HepG2 (cell line): ENCODE results near the gene AHRR.

Experiments used
- CBX5 ChIP-seq: sonication (generic); formaldehyde crosslinking; IDR thresholded peaks from 2 replicates; pipeline ENCODE4 v1.4.0; 2020; ENCODE audit warnings: missing genetic modification reagents, borderline replicate concordance
- ELF1 ChIP-seq: sonication (generic); formaldehyde crosslinking; IDR thresholded peaks from 2 replicates; pipeline ENCODE4 v1.4.0; 2020; ENCODE audit warnings: missing genetic modification reagents
- ETS1 ChIP-seq: sonication (generic); formaldehyde crosslinking; IDR thresholded peaks from 2 replicates; pipeline ENCODE4 v1.4.0; 2020; ENCODE audit warnings: missing genetic modification reagents

- TF ChIP-seq ETS1 (CRISPR knock-in tag) (no peak), ELF1 (CRISPR knock-in tag) (no peak), CBX5 (CRISPR knock-in tag) (no peak)
Observed at GRCh38 chr5:364497-364896, 43.0 kb downstream of the AHRR start.
